CD4-positive, alpha-beta T cell treated with Interleukin-17A for 4 hours (primary cell): ENCODE measurements around the gene PEAK1.

Experiments used
- DNase-seq: peaks from one replicate; pipeline ENCODE4 v3.0.0-alpha.2; 2020; ENCODE audit warnings: mixed read lengths

Gene PEAK1

DNA sequence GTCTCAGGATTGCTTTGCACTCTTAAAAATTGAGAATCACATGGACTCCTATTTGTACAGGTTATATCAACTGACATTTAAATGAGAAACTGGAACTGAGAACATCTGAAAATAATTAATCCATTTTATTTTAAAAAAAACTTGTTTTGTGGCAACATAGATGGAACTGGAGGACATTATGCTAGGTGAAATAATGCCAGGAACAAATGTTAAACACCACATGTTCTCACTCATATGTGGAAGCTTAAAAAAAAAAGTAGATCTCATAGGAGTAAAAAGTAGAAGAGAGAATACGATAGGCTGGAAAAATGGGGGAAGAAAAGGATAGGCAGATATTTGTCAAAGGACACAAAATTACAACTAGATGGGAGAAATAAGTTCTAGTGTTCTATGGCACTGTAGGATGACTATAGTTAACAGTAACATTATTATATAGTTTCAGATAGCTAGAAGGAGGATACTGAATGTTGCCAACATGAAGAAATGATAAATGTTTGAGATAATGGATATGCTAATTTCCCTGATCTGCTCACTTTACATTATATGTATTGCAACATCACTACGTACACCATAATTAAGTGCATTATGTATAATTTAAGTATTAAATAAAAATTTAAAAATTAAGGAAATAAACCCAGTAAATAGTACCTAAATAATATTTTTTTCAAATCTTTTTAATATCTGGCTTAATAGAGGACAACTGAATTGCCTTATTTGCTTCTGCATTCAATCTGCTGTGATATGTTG, 248.5 kb downstream of the PEAK1 start:
- no peak for DNase-seq

DNA sequence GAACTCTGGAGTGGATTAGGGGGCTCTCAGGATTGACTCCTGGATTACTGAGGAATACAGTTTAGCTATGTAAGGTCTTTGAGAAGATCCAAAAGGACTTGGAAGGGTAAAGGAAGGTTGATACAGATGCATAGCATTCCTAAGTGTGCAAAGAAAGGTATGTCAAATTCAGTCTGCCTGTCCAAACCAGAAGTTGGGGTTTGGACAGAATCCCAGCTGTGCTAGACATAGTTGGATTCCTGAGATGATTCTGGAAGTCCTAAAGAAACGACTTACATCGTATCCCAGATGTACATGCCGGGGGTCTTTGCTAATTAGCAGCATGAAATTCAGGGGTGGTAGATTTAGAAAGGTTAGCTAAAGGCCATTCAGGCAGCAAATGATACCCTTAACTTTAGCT, 251.3 kb downstream of the PEAK1 start:
- no peak for DNase-seq

DNA sequence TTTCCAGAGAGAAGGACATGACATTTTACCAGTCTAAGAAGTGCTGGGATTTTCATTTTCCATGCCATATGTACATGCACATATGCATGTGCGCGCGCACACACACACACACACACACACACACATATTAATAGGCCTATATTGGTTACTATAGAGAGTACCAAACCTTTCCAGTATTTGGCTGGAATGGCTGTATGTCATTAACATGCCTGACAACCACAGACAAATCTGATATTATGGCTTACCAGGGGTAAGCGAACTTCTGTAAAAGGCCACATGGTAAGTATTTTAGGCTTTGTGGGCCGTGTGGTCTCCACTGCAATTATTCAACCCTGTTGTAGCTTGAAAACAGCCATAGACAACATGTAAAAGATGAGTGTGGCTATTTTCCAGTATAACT, 251.8 kb downstream of the PEAK1 start:
- no peak for DNase-seq

DNA sequence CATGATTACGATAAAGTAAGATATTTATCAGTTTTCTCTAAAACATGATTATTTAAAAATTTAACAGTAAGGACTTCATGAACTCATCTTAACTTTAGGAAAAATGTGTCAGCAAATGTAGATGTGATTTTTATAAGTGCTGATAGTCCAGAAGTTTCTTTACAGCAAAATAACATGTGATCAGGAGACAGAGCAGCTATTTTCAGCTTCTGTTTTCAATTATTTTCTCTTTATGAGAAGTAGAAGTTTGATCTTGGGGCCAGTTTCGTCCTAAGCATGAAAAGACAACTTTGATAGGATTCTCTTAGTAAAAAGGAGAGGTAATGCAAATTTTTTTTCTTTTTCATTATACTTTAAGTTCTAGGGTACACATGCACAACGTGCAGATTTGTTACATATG, 252.5 kb downstream of the PEAK1 start:
- DNase-seq = no peak

DNA sequence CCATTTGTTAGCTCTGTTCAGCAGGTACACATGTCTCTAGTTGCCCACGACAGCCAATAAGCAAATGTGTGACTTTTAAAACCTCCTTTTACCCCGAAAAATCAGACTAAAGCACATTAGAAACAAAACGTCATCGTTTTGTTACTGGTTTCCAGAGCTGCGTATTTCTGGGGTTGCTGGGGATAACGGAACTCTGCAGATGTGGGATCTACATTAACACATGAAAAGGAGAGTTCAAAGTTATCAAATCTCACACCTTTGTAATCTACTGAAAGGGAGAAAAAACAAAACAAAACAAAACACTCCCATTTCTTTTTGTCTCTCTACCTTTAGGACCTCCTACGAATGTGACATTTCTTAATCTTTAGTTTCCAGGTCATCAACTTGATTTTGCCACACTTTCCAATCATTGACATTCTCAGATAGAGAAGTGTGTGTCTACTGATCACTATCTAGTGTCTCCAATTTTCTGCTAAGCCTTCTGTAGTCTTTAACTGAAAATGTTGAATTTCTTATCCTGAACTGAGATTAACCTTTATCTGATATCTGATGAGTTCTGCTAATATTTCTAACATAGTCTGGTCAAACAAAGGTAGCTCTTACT, 256.0 kb downstream of the PEAK1 start:
- no peak for DNase-seq

DNA sequence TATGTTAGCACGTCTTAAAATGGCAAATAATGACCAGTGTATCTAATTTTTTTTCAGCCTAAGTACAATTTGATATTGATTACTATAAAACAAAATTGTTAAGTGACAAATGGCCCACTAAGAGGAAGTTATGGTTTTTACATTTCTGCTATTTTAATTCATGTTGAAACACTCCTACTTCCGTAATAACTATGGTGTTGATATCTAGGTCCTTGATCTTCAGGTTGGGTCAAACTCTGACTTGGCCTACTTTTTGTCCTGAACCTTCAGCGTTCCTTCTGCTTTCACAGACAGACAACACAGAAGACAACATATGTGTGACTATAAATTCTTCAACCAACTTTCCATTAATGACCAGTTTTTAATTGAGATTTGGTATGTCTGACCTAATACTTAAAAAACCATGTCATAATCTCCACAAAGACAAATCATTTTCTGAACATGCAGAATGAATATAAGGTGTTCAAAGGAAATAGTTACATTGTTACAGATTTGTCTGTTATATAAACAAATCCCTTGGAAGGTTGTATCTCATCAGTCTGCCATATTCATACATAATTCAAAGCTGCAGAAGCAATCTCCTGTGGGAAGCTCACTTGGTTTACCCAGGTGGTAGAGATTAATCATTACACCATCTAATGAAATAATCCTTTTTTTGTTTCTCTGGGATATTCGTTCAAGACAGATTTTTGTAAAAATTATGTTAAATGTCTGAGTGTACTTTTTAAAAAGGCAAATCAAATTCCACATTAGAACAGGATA, 256.9 kb downstream of the PEAK1 start:
- DNase-seq = no peak

DNA sequence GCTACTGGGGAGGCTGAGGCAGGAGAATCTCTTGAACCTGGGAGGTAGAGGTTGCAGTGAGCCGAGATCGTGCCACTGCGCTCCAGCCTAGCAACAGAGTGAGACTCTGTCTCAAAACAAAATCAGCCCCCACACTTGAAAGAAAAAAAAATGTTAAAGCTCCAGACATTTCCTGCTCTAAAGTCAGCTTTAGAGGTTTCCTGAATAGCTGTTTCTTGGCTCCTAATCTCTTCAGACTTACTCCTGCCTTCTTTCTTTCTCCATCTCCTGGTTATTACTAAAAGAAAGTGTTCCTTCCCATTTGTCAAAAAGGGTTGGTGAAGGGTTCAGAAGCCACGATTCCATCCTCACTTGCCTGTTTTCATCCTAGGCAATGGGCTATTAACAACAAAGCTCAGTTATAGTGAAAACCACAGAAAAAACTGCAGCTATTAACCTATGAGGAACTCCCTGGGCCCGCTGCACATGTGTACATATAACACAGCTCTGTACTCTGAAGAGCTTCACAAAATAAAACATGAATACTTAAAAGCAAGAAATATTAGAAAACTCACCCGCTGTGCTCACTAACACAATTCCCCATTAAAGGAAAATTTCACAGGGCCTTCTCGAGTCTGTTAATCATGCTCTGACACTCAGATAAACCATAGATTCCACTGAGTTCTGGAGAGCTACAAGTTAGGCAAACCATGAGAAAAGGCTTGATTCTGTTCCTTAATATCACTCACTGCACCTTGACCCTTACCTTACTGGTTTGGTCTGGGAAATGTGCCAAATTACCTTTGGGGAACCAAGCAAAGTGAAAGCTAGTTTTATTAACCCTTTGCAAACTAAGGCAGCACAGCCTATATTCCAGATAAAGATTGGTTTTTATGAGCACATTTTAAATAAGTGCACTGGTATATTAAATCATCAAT, 259.1 kb downstream of the PEAK1 start:
- peak; percentile 25 for DNase-seq

DNA sequence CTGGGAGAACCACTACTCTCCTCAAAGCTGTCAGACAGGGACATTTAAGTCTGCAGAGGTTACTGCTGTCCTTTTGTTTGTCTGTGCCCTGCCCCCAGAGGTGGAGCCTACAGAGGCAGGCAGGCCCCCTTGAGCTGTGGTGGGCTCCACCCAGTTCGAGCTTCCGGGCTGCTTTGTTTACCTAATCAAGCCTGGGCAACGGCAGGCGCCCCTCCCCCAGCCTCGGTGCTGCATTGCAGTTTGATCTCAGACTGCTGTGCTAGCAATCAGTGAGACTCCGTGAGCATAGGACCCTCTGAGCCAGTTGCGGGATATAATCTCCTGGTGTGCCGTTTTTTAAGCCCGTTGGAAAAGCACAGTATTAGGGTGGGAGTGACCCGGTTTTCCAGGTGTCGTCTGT, 263.9 kb downstream of the PEAK1 start:
- DNase-seq = peak; percentile 26

DNA sequence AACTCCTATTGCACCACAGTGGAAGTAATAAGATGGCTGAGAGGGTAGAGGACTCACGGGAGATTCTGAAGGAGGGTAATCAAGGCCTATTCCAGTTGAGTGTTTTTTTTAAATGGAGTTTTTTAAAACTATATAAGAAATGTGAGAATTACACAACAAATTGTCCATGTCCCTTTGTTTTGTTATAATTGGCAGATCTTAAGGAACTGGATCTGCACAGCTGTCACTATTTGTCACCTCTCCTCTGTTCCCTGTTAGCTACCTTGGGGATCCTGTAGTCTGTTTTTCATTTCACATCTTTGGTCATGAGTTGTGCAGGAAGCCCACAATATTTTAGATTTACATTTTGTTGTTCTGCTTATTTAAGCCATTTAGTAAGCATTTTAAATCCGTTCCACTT, 271.7 kb downstream of the PEAK1 start:
- no peak for DNase-seq

DNA sequence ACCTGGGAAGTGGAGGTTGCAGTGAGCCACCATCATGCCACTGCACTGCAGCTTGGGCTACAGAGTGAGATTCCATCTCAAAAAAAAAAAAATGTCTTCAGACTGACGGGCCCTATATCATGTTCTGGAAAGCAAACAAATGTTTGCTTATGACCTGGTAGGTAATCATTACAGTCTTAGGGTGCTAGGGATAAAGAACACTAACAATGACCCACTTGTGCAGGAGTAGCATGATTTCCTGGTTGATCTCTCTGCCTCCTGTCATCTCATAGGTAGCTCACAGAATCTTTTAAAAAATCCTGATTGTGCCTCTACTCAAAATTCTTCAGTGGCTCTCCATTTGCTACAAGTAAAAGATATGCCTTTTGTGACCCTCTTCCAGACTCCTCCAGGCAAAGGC, 274.5 kb downstream of the PEAK1 start:
- no peak for DNase-seq

DNA sequence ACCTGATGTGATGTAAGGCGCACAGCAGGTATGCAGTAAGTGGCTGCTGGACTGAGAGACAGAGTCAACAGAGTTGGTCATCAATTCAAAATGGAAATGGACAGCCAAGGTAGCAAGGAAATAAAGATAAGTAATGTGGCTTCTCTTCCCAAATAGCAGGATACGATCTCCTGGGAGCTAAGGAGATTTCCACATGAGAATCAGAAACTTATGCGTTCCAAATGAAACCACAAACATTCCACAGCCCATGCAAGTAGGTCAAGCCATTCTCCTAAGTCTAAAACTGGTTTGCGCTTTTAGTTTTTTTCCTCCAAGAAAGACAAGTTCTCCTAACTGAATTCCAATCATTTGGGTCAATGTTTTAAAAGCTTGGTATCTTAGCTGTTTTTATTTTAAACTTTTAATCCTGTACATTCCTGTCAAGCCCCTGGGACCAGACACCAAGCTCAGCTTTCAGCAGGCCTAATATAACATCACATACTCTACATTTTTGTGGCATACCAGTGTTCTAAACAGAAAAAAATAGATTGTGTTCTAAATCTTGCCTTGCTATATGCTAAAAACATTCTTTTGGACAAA, 275.3 kb downstream of the PEAK1 start:
- DNase-seq = no peak

DNA sequence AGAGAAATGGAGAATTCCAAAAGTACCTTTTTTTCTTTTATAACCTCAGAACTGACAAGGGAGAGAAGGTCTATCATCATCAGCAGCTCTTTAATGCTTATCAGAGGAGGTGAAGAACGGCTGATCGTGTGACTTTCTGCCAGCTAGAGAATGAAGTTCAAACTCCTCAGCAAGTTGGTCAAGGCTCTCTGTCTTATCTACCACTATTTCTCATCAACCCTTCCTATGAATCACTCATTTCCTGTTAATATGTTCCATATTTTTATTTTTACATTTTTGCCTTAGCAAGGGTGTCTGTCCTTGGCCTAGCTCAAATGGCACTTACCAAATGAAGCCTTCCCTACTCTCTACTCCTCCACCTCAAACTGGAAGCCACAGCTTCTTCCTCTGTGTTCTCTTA, 275.9 kb downstream of the PEAK1 start:
- no peak for DNase-seq

DNA sequence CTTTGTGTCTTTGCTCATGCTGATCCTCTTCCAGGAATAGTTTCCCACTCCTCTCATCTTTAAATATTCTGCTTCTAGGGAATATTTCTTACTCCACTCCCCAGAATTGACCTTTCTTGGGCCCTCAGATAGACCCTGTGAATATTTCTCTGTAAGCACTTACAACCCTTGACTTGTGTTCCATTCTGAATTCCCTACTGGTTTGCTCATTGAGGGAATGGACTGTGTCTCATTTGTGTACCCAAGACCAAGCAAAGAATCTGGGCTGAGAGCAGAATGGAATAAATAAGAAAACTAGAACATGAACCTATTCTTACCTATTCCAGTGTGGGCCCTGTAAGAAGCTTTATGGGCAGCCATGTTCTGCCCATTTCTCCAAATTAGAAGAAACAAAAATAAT, 276.3 kb downstream of the PEAK1 start:
- no peak for DNase-seq

DNA sequence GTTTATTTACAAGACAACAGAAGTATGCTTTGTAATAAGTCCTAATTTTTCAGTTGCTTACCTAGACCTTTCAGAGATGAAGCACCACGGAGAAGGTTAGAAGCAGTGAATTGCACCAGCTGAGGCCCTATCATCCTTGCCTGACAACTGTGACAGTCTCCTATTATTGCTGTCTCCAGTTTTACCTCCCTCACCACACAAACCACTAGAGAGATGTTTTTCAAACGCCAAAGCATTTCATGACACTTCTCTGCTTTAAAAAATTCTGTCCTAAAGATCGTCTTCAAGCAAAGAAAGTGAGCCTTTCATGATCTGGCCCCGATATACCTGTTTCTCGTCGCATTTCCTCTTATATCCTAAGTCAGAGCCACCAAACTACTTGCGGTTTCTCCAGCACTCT, 276.7 kb downstream of the PEAK1 start:
- no peak for DNase-seq

DNA sequence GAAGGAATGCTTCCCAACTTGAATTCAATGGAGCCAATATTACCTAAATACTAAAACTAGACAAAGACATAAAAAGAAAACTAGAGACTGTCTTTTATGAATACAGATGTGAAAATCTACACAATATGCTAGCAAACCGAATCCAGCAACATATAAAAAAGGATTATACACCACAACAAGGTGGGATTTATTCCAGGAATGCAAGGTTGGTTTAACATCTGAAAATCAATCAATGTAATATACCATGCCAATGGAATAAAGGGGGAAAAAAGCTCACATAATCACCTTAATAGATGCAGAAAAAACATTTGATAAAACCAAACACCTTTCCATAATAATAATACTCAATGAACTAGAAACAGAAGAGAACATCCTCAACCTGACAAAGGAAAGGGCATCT, 279.7 kb downstream of the PEAK1 start:
- DNase-seq = no peak

DNA sequence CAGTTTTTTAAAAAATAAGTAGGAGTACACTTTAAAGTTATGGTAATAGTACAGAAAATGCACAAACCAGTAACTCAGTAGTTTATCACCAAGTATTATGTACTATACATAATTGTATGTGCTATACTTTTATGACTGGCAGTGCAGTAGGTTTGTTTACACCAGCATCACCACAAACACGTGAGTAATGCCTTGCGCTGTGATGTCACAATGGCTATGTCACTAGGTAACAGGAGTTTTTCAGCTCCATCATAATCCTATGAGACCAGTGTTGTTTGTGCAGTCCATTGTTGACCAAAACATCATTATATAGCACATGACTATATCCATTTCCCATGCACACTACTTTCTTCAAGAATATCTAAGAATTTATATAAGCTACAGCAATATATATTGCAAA, 280.6 kb downstream of the PEAK1 start:
- no peak for DNase-seq

DNA sequence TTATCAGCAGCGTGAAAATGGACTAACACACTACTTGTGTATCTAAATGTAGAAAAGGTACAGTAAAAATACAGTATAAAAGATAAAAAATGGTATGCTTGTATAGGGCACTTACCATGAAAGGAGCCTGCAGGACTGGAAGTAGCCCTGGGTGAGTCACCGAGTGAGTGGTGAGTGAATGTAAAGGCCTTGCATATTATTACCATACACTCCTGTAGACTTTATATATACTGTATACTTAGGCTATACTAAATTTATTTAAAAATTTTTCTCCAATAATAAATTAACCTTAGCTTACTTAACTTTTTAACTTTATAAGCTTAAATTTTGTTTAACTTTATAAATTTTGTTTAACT, 281.8 kb downstream of the PEAK1 start:
- DNase-seq = no peak

DNA sequence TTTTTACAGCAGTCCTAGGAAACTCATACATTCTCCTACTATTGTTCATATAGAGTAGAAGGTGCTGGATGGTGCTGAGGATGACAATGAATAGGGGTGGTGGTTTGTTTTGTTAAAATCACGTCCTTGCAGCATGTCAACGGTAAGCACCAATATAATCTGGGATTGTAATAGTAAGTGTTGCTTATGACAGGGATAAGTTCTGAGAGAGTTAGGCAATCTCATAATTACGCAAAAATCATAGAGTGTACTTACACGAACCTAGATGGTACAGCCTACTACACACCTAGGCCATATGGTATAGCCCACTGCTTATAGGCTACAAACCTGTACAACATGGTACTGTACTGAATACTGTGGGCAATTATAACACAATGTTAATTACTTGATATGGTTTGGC, 284.7 kb downstream of the PEAK1 start:
- DNase-seq = no peak

DNA sequence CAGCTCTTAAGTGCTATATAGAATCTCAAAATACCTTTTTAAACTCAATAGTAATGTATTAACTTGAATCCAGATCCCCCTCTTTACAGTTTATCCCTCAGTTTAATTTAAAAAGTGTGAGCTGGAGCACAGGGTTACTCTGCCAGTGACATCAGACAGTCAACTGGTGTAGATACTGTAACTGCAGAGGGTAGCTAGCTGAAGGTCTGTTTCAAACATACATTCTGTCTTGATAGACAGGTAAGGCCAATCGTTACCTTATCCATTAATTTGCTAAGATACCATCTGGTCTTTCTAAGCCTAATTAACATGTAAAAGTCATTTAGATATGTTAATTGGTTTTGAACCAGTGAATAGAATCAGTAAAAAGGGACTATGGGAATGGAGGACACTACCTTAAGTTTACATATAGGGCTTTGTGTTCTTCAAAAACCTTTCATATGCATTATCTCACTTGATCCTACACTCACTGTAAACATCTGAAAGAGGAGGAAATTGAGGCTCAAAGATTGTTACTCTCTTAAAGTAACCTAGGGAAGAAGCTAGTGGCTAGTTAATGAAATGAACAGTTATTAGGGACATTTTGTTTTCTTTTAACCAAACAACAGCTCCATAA, 289.5 kb downstream of the PEAK1 start:
- DNase-seq = no peak

DNA sequence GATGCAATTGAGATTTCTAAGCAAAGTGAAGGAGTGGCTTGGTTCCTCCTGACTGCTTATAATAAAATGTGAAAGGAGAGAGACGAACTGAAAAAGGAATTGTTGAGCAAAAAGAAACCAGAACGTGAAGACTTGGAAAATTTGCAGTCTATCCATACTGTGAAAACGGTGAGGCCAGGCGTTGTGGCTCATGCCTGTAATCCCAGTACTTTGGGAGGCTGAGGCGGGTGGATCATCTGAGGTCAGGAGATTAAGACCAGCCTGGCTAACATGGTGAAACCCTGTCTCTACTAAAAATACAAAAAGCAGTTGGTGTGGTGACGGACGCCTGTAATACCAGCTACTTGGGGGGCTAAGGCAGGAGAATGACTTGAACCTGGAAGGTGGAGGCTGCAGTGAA, 292.3 kb downstream of the PEAK1 start:
- no peak for DNase-seq

DNA sequence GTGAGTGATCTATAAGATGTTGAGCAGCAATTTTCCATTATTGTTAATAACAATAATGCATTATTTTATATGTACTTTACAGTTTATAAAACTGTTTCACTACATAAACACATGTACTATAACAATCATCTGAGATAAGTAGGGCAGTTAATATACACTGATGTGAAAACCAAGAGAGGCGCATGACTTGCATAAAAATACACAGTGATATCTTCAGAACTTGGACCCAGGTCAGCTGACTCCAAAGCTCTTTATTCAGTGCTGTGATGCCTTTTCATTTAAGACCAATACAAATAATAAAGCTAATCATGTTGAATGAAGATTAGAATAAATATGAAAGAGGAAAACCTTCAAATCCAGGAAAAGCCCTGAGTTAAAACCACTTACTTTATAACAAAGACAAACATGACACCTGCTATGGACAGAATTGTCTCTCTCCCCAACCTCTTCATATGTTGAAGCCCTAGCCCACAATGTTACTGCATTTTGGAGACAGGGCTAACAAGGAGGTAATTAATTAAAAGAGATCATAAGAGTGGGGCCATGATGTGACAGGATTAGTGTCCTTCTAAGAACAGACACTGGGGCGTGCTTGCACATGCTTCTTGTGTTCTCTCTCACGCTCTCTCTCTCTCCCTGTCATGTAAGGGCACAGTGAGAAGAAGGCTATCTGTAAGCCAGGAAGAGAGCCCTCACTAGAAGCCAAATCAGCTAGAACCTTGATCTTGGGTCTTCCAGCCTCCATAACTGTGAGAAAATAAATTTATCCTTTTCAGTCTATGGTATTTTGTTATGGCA, 293.2 kb downstream of the PEAK1 start:
- no peak for DNase-seq

DNA sequence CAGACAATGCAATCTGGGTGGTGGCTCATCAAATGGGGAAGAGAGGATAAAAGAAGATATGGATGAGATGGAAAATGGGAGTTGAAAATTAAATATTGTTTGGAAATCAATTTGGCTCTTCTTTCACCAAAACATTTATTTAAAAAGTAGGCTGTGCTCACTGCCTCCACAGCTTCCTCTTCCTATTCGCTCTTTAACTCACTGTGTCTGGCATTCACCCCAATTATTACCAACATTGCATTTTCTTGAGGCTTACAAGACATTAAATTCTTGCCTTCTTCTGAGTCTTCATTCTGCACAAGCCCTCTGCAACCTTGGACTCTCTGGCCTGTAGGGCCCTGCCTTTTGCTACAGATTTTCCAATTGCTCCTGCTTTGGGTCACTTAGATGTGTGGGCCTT, 296.1 kb downstream of the PEAK1 start:
- DNase-seq = no peak
